ENCODE data around the gene TPST1.
"Not testable (repeated sequence)": the region's sequence is repeated elsewhere in the genome, so short reads cannot be mapped to it uniquely, and the experiment has no call there.

The TPST1 gene

DNA sequence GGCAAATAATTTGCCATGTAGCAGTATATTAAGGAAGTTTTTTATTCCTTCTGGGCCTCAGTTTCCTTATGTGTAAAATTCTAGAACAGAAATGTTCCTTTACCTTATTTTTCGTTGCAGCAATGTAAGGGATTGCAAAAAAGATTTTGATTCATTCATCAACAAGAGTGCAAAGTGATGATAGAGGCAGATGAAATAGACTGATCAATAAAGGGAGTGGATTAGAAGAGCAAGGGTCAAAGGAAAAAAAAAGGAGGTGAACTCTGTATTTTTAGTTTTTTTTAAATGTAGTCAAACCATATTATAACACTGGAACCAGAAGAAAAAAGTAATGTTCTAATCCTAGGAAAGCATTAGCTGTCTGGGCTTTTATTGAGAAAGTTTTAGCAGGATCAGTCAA, 14.7 kb downstream of the TPST1 start:
- TF ChIP-seq, protein P1, sequence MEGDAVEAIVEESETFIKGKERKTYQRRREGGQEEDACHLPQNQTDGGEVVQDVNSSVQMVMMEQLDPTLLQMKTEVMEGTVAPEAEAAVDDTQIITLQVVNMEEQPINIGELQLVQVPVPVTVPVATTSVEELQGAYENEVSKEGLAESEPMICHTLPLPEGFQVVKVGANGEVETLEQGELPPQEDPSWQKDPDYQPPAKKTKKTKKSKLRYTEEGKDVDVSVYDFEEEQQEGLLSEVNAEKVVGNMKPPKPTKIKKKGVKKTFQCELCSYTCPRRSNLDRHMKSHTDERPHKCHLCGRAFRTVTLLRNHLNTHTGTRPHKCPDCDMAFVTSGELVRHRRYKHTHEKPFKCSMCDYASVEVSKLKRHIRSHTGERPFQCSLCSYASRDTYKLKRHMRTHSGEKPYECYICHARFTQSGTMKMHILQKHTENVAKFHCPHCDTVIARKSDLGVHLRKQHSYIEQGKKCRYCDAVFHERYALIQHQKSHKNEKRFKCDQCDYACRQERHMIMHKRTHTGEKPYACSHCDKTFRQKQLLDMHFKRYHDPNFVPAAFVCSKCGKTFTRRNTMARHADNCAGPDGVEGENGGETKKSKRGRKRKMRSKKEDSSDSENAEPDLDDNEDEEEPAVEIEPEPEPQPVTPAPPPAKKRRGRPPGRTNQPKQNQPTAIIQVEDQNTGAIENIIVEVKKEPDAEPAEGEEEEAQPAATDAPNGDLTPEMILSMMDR (IDR thresholded peaks at IDR 0.05; ENCODE audit: insufficient read depth, low read depth, low read length, missing control alignments): no peak
- no peak for DNase-seq (ENCODE audit: low read depth)
- H3K4me3 ChIP-seq (ENCODE audit: low read length): no peak overlapping the region

DNA sequence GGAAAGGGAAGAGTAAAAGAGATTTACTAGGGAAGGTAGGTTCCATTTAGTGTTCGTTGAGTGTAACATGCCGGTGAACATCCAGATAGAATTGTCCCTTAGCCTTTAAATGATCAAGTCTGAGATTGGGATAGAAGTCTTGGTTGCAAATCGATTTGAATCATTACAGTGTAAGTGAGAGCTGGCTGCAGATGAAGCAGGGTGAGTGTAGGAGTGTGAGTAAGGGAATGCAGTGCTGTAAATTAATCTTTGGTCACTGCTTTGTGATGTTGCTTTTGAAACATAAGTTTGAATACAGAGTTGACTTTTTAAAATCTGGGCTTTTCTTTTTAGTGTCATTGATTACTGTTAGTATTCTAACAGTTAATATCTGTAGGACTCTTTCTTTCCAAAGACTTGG, 16.3 kb downstream of the TPST1 start:
- DNase-seq (ENCODE audit: low read depth): no peak
- no peak overlapping the region for H3K4me3 ChIP-seq (ENCODE audit: low read length)
- TF ChIP-seq, protein P1 (IDR thresholded peaks at IDR 0.05; ENCODE audit: insufficient read depth, low read depth, low read length, missing control alignments): no peak

DNA sequence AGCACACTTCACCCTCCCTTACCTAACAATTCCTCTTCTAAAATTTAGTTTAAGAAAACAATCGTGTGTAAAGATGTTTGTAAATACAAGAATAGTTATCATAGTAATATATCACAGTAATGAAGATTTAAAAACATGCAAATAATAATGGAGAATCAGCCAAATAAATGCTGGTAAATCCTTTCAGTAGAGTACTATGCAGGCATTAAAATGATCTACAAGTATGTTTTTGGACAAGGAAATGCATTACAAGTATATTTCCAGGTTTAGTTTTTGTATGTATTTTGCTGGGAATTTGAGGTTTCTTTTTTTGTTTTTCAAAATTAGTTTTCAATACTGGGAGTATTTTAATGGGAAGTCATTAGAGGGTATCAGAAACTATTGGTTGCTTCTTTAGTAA, 22.7 kb downstream of the TPST1 start:
- no peak for DNase-seq (ENCODE audit: low read depth)
- no peak overlapping the region for H3K4me3 ChIP-seq (ENCODE audit: low read length)
- TF ChIP-seq, protein P1 (IDR thresholded peaks at IDR 0.05; ENCODE audit: insufficient read depth, low read depth, low read length, missing control alignments): no peak

DNA sequence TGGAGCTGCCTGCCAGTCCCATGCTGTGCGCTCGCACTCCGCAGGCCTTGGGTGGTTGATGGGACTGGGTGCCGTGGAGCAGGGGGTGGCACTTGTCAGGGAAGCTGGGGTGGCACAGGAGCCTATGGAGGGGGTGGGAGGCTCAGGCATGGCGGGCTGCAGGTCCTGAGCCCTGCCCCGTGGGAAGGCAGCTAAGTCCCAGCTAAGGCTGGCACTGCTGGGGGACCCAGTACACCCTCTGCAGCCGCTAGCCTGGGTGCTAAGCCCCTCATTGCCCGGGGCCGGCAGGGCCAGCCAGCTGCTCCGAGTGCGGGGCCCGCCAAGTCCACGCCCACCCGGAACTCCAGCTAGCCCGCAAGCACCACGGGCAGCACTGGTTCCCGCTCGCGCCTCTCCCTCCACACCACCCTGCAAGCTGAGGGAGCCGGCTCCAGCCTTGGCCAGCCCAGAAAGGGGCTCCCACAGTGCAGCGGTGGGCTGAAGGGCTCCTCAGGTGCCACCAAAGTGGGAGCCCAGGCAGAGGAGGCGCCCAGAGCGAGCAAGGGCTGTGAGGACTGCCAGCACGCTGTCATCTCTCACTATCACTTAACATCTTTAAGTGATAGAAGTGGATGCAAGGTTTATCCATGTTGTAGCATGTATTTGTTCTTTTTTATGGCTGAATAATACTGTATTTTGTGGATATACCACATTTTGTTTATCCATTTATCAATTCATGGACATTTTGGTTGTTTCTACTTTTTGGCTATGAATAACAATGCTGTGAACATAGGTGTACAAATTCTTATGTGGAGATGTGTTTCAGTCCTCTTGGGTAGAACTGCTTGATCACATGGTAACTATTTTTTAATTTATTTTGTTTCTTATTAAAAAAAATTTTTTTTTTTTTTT, 26.4 kb downstream of the TPST1 start:
- not testable (repeated sequence) for H3K4me3 ChIP-seq (ENCODE audit: low read length); DNase-seq (ENCODE audit: low read depth)

DNA sequence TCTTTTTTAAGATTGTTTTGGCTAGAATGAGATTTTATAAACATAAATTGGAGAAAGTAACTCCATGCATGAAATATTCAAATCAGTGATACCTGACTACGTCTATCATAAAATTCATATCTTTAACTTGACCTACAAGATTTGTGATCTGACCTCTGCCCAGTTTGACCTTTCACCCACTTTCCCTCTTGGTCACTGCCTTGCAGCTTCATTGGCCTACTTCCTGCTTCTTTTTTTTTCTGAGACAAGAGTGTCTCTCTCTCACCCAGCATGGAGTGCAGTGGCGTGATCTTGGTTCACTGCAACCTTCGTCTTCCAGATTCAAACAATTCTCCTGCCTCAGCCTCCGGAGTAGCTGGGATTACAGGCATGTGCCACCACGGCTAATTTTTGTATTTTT, 28.5 kb downstream of the TPST1 start:
- TF ChIP-seq, protein P1 (IDR thresholded peaks at IDR 0.05; ENCODE audit: insufficient read depth, low read depth, low read length, missing control alignments): no peak
- no peak for DNase-seq (ENCODE audit: low read depth)
- no peak overlapping the region for H3K4me3 ChIP-seq (ENCODE audit: low read length)

DNA sequence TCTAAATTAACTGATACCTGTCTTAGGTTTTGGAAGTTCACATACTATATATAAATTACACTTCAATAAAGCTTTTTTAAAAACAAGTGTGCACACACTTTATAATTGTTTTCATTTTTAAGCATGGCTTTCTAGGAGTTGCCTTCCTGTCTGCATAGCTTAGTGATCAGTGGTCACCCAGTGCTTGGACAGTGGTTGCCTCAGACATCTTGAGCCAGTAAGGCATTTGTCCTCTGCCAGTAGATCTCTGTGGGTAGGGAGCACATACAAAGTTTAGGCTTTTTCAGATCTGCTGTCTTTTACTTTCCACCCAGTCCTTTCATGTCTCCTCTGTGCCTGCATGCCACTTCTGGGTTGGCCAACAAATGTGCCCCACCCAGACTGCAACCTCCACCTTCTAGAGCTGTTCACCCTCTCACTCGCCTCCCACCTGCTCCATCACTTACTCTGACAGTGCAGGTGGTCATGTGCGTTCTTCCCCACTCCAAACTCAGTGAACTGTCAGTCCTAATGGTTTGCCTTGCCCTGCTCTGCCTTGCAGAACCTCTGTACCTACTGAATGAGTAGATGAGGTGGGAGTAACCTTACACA, 31.7 kb downstream of the TPST1 start:
- TF ChIP-seq, protein P1 (IDR thresholded peaks at IDR 0.05; ENCODE audit: insufficient read depth, low read depth, low read length, missing control alignments): no peak
- H3K4me3 ChIP-seq (ENCODE audit: low read length): no peak overlapping the region
- DNase-seq (ENCODE audit: low read depth): no peak

DNA sequence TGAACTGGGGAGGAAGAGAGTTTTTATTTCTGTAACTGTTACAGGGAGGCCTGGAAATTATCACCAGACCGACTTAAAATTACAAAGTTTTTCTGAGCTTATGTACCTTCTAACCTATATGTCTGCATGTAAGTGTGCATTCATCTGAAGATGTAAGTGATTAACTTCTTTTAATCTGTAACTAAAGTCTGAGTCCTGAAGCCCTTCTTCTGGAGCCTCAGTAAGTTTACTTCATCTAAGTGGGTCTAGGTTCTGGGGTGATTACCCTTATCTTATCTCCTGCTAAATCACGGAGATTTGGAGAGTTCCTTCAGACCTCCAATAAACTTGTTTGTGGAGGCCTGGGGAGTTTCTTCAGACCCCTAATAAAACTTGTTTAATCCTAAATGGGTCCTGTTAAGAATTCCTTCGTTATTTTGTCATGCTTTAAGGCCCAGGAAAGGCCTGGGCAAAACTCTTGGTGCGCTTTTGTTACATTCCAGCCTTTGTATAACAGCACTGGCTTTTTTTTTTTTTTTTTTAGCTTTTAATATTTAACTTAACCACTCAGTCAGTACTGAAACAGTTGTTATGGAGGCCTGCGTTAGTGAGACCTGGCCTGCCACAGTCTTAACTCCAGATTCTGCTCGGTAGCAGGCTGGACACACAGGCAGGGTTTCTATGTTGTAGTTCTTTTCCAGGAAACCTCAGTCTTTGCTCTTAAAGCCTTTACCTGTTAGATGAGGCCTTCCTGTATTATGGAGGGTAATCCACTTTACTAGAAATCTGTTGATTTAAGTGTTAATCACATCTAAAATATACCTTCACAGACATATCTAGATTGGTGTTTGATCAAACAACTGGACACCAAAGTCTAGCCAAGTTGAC, 33.0 kb downstream of the TPST1 start:
- DNase-seq (ENCODE audit: low read depth): no peak
- TF ChIP-seq, protein P1 (IDR thresholded peaks at IDR 0.05; ENCODE audit: insufficient read depth, low read depth, low read length, missing control alignments): no peak
- H3K4me3 ChIP-seq (ENCODE audit: low read length): no peak overlapping the region

Measured in epithelial cell of esophagus (primary cell).